RCC 7860 (cell line): Measurements from ENCODE around the gene TAT.
A peak's percentile ranks its signal among the peaks of the same experiment; 100 is the strongest.
"Not testable (repeated sequence)": the region's sequence is repeated elsewhere in the genome, so short reads cannot be mapped to it uniquely, and the experiment has no call there.

Source experiments
- DNase-seq: peaks from one replicate; pipeline ENCODE4 v3.0.0-alpha.2; 2015; ENCODE audit warnings: low spot score
- FAIRE-seq: peaks from 2 replicates; lab custom pipeline; 2012; peaks lifted over from hg19 to GRCh38; lab: Jason Lieb, UNC

TAT gene

GRCh38 chr16:71576971-71577370, at the start of gene TAT:
TSS of gene TAT (minus strand) at chr16:71577092. CDS start at chr16:71576415, 677 bp downstream.
- DNase-seq = no peak
- FAIRE-seq = no peak

GRCh38 chr16:71626018-71626857, 49.3 kb upstream of the TAT start, which contains the start of gene MARVELD3:
TSS of gene MARVELD3 (plus strand) at chr16:71626184. CDS start at chr16:71626230, 46 bp downstream.
- DNase-seq = no peak
- FAIRE-seq = no peak

DNA sequence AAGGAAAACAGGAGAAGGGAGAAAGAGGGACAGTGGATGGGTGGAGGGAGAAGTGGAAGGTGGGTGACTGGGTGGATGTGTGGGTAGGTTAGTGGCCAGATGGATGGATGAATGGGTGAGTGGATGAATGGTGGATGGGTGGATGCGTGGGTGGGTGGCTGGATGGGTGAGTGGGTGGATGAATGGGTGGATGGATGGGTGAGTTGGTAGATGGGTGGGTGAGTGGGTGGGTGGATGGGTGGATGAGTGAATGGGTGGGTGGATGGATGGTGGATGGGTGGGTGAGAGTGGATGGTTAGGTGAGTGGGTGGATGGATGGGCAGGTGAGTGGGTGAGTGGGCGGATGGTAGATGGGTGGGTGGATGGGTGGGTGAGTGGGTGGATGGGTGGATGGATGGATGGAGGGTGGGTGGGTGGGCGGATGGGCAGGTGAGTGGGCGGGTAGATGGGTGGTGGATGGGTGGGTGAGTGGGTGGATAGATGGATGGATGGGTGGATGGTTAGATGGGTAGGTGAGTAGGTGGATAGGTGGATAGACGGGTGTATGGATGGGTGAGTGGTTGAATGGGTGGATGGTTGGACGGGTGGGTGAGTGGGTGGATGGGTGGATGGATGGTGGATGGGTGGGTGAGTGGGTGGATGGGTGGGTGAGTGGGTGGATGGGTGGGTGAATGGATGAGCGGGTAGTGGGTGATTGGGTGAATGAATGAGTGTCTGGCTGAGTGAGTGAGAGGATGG, 48.4 kb upstream of the TAT start:
- DNase-seq (no peak), FAIRE-seq (no peak)

- DNase-seq = no peak
- FAIRE-seq = no peak
Measured at GRCh38 chr16:71623597-71623996, 46.7 kb upstream of the TAT start.

DNA sequence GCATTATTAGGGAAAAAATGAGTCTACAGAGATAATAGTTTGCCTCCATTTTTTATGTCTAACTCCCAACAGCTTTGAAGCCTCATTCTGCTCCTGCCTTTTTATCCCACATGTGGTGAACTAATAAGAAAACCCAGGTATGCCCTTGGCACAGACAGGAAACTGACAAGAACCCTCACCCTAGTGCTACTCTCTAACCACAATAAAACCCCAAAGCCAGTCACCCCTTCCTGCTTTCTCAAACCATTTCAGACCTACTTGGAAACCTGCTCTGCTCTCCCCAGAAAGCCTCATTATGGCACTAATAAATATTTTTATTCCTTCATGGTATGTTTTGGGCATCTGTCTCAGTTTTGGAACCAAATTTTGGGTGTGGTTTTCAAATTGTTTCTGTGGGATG, 45.2 kb upstream of the TAT start:
- FAIRE-seq (no peak), DNase-seq (no peak)

DNA sequence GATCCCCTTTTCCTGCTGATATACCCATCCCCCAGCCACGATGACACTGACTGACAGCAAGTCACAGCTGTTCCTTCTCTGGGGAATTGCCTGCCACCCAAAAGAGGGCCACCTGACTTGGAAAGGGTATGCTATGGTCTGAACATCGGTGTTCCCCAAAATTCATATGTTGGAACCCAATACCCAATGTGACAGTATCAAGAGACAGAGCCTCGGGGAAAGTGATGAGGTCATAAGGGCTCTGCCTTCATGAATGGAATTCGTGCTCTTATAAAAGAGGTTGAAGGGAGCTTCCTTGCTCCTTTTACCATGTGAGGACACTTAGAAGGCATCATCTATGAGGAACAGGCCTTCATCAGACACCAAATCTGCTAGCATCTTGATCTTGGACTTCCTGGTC, 41.5 kb upstream of the TAT start:
- FAIRE-seq (no peak), DNase-seq (no peak)

GRCh38 chr16:71614956-71615355, 38.1 kb upstream of the TAT start:
- not testable (repeated sequence) for FAIRE-seq, DNase-seq

GRCh38 chr16:71610936-71611871, 34.3 kb upstream of the TAT start:
- FAIRE-seq = no peak
- peak; percentile 26 for DNase-seq

DNA sequence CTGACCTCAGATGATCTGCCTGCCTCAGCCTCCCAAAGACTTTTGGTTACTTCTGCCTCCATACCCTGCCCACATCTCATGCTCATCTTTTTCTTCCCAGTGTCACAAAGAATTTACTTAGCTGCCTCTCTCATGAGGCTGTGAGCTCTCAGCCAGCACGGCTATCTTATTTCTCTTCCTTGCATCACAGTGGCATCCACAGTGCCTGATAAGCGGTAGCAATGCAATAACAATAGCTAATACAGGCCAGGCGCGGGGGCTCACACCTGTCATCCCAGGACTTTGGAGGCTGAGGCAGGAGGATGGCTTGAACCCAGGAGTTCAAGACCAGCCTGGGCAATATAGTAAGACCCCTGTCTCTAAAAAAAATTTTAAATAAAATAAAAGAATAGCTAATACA, 33.6 kb upstream of the TAT start:
- DNase-seq (no peak), FAIRE-seq (no peak)

GRCh38 chr16:71609066-71609465, 32.2 kb upstream of the TAT start:
- FAIRE-seq = no peak

DNA sequence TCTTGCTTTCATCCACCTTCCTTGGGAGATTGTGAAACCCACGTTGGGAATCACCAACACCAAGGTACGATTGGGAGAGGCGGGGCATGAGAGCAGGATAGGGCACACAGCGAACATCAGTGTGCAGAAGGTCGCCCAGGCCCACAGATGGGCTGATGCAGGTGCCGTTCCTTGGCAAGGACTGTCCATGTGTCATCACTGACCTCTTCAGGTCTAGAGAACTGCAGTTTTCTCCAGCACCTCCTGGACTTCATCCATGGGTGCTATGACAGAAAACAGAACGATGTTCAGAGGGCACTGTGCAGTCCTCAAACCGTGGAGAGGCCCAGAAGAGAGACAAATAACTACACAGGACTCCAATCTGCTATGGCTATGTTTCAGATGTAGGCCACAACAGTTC, 23.9 kb upstream of the TAT start:
- FAIRE-seq (no peak), DNase-seq (no peak)

More at GRCh38 chr16:71609066-71609465, 32.2 kb upstream of the TAT start:
- no peak for DNase-seq

DNA sequence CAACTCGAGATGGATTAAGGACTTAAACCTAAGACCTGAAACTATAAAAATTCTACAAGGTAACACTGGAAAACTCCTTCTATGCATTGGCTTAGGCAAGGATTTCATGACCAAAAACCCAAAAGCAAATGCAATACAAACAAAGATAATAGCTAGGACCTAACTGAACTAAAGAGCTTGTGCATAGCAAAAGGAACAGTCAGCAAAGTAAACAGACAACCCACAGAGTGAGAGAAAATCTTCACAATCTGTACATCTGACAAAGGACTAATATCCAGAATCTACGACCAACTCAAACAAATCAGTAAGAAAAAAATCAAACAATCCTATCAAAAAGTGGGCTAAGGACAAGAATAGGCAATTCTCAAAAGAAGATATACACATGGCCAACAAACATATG, 21.5 kb upstream of the TAT start:
- DNase-seq, FAIRE-seq: not testable (repeated sequence)

DNA sequence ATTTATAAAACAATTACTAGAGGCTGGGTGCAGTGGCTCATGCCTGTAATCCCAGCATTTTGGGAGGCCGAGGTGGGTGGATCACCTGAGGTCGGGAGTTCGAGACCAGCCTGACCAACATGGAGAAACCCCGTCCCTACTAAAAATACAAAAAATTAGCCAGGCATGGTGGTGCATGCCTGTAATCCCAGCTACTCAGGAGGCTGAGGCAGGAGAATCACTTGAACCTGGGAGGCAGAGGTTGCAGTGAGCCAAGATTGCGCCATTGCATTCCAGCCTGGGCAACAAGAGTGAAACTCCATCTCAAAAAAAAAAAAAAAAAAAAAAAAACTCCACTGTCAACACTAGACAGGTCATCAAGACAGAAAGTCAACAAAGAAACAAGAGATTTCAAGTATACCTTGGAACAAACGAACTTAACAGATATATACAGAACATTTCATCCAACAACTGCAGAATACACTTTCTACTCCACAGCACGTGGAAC, 18.5 kb upstream of the TAT start:
- DNase-seq, FAIRE-seq: not testable (repeated sequence)

- no peak for FAIRE-seq
- DNase-seq = no peak
Measured at GRCh38 chr16:71594000-71594646, 17.2 kb upstream of the TAT start.

GRCh38 chr16:71593048-71593999, 16.4 kb upstream of the TAT start:
- no peak for FAIRE-seq
- no peak for DNase-seq

DNA sequence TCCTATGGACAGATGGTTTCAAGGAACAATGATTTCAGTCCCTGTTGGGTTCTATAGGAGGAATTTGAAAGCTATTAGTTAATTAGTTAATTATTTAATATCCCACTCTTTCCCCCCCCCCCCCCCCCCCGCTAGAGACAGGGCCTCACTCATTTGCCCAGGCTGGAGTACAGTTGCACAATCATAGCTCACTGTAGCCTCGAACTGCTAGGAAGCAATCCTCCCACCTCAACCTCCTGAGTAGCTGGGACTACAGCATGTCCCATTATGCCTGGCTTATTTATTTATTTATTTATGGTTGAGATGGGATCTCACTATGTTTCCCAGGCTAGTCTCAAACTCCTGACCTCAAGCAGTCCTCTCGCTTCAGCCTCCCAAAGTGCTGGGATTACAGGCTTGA, 15.0 kb upstream of the TAT start:
- no peak for FAIRE-seq
- DNase-seq = no peak

DNA sequence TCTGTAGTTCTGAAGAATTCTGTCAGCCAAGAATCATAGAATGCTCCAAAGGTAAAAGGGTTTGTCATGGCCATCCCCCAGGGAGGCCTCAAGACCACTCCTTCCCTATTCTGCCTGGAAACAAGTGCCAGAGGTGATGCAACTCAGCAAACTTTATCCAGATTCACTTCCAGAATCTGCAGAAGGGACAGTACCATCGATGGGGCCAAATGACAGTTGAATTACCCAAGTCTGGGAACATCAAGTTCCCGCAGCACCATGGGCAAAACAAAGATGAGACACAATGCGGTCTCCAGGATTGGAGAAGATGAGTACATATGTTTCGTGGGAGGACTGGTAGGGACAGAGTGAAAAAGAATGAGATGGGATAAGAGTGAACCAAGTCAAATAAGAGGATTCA, 13.7 kb upstream of the TAT start:
- DNase-seq (no peak), FAIRE-seq (no peak)

GRCh38 chr16:71590071-71590470, 13.2 kb upstream of the TAT start:
- not testable (repeated sequence) for DNase-seq, FAIRE-seq

GRCh38 chr16:71589334-71589733, 12.4 kb upstream of the TAT start:
- DNase-seq, FAIRE-seq: not testable (repeated sequence)
